Muscle of arm (tissue), 12 donors: Measurements from ENCODE around the gene ESYT2. TPM values are rescaled to one million over a fixed set of nuclear protein-coding genes. Genes with fewer than 3 reads are reported as not detected.

Experiments
- DNase-seq: peaks from one replicate; pipeline ENCODE4 v3.0.0-alpha.2; 2013
- polyA plus RNA-seq, 12 donors: library from polyadenylated mRNA; unstranded; fragments of 120-200 nt; gene quantifications; one replicate each; pipeline ENCODE4 v1.2.1, GENCODE V29; 2013; ENCODE audit not compliant: insufficient read length in 12 of 12

ESYT2 gene
- polyA plus RNA-seq, 12 donors = 31.1 to 45.5 (median 35.3) TPM; not detected in 1

DNA sequence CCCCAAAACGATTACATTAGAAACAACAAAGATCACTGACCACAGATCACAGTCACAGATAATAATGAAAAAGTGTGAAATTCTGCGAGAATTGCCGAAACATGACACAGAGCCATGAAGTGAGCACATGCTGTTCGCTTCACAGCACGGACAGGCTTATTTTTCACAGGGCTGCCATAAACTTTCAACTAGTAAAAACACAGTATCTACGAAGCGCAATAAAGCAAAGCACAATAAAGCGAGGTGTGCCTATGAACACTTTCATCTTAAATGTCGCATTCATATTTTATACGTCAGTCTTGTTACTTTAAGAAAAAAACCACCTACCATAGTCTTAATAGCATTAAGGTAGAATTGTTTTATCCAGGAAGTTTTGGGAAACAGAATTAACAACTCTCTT lies 51.5 kb downstream of the ESYT2 start:
- no peak for DNase-seq

DNA sequence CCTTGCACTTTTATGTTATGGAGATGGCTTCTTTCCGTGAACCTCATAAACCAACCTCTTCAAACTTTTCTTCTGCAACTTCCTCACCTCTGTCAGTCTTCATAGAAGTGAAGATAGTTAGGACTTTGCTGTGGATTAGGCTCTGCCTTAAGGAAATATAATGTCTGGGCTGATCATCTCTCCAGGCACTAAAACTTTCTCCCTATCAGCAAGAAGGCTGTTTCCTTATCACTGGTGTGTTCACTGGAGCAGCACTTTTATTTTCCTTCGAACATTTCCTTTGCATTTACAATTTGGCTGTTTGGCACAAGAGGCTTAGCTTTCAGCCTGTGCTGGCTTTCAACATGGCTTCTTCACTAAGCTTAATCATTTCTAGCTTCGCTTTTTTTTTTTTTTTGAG lies 52.8 kb downstream of the ESYT2 start:
- DNase-seq = no peak

DNA sequence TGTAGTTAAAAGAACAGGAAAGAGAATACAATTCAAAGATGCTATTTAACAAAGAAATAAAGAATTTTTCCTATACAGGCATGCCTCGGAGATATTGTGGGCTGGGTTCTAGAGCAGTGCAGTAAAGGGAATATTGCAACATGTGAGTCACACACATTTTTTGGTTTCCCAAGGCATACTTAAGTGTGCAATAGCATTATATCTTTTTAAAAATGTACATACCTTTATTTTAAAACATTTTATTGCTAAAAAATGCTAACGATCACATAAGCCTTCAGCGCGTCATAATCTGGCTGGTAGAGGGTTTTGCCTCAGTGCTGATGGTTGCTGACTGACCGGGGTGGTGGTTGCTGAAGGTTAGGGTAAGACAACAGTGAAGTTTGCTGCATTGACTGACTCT lies 54.4 kb downstream of the ESYT2 start:
- DNase-seq = no peak

DNA sequence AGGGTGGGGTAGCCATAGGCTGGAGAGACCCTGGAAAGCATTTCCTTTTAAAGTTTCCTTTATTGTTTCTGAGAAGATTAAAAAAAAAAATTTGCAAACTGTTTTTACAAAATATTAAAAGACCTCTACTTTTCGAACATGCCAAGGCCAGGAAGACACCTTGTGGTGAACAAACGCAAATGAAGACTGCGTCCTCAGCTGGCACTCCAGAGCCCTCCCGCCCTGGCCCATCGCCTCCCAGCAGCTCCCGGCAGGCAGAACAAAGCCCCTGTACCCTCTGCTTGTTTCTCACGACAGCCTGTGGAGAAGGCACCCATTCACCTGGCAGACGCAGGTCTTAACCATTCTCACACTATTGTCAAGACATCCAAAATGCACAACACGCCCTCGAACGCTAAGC lies 56.4 kb downstream of the ESYT2 start:
- no peak for DNase-seq

DNA sequence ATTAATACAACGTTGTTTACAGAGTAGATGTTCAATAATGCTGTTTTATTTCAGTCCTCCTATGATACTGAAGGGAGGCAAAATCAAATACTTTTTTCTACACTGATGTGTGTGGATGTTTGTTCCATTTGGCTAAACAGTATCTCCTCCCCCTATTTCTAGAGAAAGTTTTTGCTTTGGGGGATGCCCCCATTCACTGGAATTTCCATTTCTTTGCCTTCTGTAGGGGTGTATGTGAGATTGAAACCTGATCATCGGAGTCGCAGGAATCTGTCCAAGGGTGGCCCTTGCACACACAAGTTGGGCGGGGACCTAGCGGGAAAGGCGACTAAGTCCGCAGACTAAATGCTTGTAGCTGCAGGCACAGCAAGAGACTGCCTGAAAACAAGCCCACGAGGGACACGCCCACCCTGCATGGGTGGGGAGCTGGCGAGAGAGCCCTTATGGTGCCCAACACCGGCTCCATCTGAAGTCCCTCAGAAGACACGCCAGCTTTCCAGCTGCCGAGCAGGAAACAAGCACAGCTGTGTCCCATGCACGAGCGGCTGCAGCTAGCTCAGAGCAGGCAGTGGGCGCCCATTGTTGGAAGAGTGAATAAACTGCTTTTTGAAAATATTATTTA lies 58.0 kb downstream of the ESYT2 start:
- DNase-seq = no peak

DNA sequence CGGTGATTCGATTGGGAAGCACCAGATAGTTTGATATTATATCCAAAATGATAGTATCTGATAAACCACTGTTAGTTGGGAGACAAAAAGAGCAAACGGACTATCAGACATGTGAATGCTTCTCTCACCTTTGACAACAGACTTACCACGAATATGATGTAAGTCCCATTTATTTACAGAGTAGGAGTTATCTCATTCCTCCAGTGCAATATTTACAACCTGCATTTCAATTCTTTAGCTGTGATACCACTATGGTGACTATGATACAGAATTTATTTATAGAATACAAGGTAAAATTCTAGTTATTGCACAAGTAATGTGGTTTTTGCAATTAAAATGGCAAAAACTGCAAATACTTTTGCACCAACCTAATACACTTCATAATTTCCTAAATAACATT lies 61.6 kb downstream of the ESYT2 start:
- no peak for DNase-seq

DNA sequence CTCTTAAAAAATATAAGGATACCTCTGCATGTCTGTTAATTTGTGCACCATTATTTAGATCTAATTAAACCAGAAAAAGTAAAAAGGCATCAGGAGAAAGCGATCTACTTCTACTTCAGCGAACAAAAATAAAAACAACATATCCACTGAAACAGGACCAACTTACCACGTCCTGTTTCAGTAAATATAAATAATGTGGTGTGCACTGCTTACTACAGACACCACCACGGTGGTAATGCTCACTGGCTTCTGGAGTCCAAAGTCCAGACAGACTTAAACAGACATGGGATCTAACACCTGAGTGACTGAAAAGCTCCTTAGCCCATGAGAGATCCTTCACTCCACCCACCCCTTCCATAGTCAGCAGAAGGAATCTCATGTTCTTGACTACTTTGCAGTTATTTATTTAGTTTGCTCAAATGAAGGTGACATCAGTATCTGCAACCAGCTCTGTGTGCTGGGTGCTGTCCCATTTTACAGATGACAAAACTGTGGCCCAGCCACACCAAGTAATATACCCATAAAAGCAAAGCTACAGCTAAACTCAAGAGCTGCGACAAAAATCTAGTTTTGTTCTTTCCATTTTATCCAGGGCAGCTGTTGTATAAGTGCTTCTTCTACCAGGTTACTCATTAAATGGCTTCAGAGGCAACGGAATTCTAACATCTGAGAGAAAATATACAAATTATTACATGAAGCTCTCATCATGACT lies 62.6 kb downstream of the ESYT2 start:
- DNase-seq = no peak

DNA sequence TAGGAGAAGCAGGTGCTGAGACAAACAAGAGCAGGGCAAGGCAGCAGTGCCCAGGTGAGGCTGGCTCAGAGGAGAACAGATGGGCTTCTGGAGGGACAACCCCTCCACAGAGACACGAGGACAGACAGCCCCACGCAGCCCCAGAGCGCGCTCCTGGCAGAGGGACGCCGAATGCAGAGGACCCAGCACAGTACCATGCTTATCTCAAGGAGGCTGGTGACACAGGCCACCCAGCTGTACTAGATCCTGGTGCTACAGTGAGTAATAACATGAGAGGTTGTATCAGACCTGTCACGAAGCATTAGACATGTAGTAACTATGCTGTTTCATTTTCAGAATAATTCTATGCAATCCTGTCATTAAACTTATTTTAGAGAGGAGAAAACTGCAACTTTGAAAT lies 64.3 kb downstream of the ESYT2 start:
- DNase-seq = no peak

DNA sequence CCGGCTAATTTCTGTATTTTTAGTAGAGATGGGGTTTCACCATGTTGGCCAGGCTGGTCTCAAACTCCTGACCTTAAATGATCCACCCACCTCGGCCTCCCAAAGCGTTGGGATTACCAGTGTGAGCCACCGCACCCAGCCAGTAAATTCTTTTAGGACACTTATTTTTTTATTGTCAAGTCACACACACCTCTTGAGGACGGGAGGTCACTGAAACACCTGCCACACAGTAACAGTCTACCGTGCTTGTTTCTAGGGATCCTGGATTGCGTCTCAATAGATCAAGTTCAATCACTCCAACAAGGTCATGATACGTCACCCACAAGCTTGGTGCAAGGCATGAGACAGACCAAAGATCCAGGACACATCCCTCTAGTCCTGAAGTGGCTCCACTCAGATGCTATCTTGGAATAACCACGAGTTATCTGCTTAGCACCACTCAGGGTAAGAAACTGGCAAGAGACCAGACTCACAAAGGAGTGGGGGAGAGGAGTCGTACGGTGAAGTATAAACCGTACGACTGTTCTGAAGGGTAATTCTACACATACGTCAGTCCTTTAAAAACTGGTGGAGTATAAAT lies 65.8 kb downstream of the ESYT2 start:
- no peak for DNase-seq

DNA sequence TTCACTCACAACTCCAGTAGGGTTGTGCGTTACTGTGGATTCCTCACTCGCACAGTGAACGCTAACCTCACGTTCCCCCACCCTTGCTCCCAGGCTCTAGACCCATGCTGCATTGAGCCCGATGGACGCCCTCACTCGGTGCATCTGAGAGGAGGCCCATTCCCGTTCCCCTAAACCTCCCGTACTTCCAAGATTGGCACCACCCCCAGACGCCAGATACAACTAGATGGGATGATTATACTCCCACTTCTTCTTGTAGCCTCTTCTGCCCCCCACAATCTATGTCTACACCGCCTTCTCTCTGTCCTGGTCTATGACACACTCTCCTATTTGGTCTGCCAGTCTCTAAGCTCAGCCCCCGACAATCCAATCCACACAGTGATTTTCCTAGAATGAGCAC lies 67.4 kb downstream of the ESYT2 start:
- no peak for DNase-seq

DNA sequence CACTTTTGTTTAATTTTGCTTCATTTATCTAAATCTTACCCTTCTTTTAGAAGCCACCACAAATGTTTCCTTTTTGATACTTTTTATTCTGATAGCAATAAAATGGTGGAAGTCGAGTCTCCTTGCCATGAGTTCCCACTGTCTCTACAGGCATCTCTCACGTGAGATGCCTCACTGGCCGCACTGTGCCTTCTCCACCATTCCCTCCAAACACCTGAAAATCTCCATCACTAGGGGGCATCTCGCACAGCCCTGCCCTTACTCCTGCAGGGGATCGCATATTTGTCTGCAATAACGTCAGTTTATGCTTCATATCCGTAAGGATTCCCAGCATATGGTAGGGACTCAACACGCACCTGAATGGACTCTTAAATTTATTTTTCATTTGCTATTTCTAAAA lies 68.4 kb downstream of the ESYT2 start:
- DNase-seq = no peak

DNA sequence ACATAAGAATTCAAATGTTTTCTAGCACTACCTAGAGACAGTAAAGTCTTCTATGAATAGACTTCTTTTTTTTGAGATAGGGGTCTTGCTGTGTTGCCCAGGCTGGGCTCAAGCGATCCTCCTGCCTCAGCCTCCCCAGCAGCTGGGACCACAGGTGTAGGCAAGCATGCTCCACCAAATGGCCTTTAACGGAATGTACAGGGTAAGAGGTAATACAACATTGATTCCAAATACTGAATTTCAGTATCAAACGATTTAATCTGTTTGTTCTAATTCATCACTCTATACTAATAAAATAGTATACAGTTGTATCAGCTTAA lies 68.9 kb downstream of the ESYT2 start:
- DNase-seq = no peak

DNA sequence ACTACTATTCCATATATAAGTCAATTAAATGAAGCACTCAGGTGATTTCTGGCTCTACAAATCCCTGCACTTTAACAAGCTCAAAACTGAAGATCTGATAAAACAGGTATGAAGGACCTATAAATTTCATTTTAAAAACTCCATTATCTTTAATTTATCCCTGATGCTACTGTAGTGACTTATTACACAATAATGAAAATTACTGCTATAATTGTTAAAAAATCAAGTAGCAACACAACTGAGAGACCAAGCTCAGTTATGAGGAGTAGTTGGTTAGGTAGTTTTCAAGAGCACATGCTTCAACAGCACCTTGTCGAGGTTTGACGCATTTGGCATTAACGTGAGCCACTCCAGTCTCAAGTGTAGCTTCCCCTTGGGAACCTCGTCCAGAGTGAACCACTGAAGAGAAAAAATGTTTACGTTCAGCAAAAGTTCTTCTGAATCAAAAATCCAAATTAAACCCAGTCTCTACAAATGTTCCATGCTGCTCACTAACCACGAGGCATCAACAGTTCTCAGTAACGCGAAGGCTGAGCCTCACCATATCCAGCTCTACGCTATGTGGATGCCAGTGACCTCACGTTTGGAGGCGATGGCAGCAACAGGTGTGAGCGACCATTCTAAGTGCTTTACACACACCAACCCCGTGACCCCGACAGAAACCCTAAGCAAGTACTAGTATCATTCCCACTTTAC lies 69.4 kb downstream of the ESYT2 start:
- DNase-seq = no peak

DNA sequence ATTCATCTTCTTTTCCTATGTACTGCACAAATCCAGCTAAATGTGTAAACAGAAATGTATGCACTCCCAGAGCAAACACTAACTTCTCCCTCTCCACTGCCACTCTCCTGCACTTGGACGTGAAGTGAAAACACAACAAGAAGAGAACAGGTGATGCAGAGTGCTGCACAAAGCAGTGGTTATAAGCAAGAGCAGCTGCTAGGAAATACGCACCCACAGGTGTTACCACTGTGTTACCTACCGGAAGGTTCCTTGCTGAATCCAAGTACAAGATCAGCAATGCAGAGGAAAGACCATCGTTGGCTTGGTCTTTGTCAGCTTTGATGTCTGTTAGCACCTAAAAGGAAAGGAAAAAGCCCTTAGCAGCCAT lies 70.1 kb downstream of the ESYT2 start:
- no peak for DNase-seq

DNA sequence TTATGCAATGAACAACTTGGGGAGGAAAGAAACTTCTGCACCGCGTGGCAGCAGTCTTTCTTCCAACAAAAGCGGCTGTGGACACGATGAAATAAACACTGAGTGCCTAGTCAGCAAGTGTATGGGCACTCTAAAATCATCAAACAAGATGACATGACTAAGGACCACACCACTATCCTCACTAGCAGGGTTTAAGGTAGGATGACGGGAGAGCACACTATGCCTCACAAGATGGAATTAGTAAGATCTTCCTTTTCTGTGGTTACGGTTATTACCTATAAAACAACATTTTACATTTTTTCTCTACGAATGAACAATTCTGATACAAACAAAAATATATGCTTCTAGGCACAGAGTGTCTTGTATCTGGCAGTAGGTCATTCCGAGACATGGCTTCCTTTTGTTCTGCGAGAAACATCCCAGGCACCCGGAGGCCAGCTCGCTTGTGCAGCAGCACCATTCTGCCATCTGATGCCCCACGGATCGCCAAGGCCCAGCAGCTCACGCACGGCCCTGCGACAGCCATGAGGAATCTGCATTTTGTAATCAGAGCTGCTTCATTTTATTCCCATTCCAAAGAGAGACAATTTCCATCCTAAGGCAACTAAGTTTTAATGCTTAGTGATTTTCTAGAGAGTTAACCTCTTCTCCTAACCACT lies 70.6 kb downstream of the ESYT2 start:
- DNase-seq = no peak

DNA sequence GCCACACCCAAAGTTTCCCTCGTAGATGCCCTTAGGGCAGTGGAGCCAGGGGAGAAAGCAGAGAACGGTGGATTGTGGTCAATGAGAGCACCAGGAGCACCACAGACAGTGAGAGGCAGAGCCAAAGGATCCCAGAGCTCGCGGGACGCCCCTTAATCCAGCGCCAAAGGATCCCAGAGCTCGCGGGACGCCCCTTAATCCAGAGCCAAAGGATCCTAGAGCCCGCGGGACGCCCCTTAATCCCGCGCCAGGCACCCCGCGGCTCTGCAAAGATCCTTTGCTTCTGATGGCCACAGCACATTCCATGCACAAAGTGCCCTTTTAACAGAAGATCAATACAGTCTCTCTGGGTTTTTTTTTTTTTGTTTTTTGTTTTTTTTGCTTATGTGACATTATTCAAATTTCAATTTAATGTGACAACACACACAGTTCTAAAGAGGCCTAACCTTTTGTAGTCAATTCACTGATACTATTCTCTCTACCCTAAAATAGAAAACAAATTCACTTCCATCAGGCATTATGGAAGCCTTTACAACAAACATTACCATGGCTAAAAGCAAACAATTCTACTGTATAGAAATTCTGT lies 71.8 kb downstream of the ESYT2 start:
- no peak for DNase-seq

DNA sequence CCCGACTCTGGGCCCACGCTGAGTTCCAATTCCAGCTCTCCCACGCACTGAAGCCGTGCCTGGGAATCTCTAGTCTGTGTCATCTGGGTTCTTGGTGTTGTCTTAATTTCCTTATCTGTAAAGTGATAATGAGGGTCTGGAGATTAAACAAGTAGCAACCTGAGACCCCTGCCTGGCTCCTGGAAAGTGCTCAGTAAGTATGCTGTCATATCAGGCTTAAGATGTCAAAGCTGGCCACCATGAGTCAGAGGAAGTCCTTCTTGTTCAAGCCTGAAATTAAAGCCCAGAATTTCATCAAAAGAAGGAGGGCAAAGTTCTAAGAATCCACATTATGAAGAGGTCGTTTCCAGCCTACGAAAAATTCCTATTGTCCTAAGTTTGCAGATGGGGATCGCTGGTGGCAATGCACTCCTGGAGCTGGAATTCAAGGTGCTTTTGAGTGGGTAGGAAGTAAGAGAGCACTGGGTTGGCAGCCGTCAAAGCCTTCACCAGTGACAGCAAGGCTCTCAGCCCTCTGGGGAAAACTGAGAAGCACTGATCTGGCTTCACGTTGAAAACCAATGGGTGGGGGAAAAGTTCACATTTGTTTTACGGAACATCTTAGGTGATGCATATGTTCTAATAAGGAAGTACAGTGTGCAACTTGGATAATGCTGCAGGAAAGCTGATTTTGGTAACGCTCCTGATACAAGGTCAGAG lies 74.4 kb downstream of the ESYT2 start:
- DNase-seq = no peak

DNA sequence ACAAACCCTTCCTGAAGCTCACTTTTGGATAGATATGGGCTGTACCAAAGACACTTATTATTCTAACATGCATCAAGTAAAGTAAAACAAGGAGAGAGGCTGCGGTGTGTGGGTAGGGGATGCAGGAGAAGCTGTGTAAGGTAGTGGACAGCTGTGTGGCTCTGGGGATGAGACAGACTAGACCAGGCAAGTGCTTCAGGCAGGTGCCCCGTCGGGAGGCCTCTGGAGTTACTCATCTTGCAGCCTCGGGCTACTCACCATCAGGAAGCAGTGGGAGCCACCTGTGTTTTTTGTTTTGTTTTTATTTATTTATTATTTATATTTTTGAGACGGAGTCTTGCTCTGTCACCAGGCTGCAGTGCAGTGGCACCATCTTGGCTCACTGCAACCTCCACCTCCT lies 75.4 kb downstream of the ESYT2 start:
- DNase-seq = no peak

DNA sequence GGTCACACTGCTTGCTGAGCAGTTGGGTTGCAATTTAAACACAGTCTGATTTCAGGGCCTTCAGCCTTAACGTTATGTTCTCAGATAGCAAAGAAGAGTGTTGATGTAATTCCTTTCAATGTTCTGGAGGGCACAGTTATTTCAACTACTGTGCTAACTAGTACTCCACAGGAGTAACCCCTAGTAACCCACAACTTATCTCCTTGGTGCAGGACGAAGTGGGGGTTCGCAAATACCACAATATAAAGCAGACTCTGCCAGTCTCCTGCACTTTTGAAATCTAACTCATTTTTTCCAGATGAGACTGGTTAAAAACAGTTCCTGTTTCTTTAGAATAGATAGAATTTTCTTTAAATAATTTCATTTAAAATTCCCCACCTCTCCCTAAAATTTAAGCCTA lies 77.6 kb downstream of the ESYT2 start:
- DNase-seq = no peak

DNA sequence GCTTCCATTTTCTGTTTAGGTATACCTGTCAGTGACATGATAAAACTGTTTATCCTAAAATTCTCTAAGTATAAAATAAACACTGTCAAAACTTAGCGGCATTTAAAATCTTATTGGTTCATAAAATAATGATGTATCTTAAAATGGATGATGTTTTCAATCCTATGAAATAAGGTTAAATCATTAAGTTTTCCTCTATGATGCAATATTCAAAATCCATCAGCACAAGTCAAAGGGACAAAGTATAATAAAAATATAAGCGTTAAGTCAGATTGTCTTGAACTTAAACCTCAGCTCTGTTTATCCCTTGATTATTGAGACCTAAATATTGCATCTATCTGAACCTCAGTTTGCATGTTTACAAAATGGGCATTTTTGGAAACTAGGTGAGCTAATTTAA lies 78.1 kb downstream of the ESYT2 start:
- no peak for DNase-seq

DNA sequence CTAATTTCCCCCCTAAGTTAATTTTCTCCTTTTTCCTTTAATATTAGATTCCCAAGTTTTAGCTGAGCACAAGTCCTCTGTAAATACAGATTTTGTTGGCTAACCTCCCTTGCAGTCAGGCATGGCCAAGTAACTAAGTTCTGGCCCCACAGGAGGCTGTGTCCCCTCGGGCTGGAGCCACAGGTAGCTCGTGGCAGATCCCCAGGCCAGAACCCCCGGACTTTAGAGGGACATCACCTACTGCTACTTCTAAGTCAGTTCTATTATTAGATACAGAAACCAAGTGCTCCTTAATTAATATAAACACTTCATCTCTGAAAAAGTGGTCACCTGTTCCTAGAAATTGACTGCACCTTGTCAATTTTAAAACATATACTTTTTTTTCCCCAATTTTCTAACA lies 78.6 kb downstream of the ESYT2 start:
- DNase-seq = no peak

DNA sequence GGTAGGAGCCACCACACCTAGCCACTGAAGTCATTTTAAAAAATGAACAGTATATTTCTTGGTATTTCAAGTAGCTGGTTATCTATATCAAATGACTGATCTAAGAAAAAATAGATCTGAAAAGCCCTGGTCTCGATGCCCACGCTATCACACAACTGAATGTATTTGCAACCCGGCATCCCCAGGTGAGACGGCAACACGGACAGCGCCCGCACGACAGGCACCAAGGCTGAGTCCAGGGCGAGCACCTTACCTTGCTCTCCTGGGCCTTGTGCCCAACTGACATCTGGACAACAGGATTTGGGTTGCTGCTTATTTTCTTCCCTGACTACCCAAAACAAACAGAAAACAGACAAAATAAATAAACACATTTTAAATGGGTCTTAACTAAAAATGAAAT lies 79.9 kb downstream of the ESYT2 start:
- no peak for DNase-seq
